Gastrocnemius medialis (tissue), 4 donors: Measurements from ENCODE around the gene PTPN13. TPM values are rescaled to one million over a fixed set of nuclear protein-coding genes. Genes with fewer than 3 reads are reported as not detected.

Experiments used
- ATAC-seq, 2 donors: fragments of 150-250 bp; one replicate each; pipeline ENCODE4 v1.9.1; 2016
- DNase-seq, 2 donors: peaks; one replicate each; pipeline ENCODE4 v3.0.0-alpha.2; 2019
- H3K27ac ChIP-seq, 4 donors: fragments of 200-600 bp; sonication (generic); 1 replicate in 1 of 4; 2 replicates in 3 of 4; pipeline ENCODE4 v1.5.1; 2016 to 2018; ENCODE audit warnings: mild to moderate bottlenecking in 2 of 4, moderate library complexity in 1 of 4
- H3K27me3 ChIP-seq, 3 donors: fragments of 200-600 bp; sonication (generic) in 2 of 3; 1 replicate in 1 of 3; 2 replicates in 2 of 3; pipeline versions ENCODE4 v1.5.1 to v1.6.0; 2016 to 2019; ENCODE audit warnings: mild to moderate bottlenecking in 1 of 3, moderate library complexity in 1 of 3
- H3K36me3 ChIP-seq, 2 donors: fragments of 200-600 bp; sonication (generic) in 1 of 2; one replicate each; pipeline ENCODE4 v1.5.1; 2017 to 2018
- H3K4me1 ChIP-seq, 2 donors: fragments of 200-600 bp; sonication (generic) in 1 of 2; one replicate each; pipeline ENCODE4 v1.5.1; 2016 to 2017; ENCODE audit warnings: mild to moderate bottlenecking in 2 of 2
- H3K4me3 ChIP-seq, 4 donors: fragments of 200-600 bp; sonication (generic) in 3 of 4; 1 replicate in 1 of 4; 2 replicates in 3 of 4; pipeline ENCODE4 v1.5.1; 2016 to 2019; ENCODE audit warnings: mild to moderate bottlenecking in 2 of 4
- H3K9me3 ChIP-seq, 3 donors: fragments of 200-600 bp; sonication (generic) in 2 of 3; 1 replicate in 1 of 3; 2 replicates in 2 of 3; pipeline ENCODE4 v1.5.1; 2016 to 2019
- POLR2A ChIP-seq, 2 donors: fragments of 450-650 bp; IDR thresholded peaks; one replicate each; pipeline ENCODE4 v1.6.1; 2017; ENCODE audit warnings: antibody characterized with exemption in 2 of 2, mild to moderate bottlenecking in 2 of 2, moderate library complexity in 2 of 2
- in situ Hi-C, 4 donors: fragments of 200-750 bp; cut with MboI; loops; one replicate each; pipeline versions ENCODE4 v1.15.0 to v1.8.0; 2017; ENCODE audit warnings: low sequenced_read_pairs in 4 of 4
- intact Hi-C: fragments of 100-400 bp; cut with DNase I; formaldehyde crosslinking; loops from one replicate; pipeline ENCODE4 v1.15.1; 2023; ENCODE audit warnings: low total_unique reads
- total RNA-seq, 4 donors: library from RNA; depleted of rRNA; stranded (reverse); fragments of >200 nt; gene quantifications; one replicate each; pipeline versions ENCODE4 v1.1.0 to v1.2.3, GENCODE V29; 2016
- TF ChIP-seq, protein P1 (sequence below), 5 experiments: fragments of 450-650 bp in 3 of 5; fragments of 200-600 bp in 2 of 5; sonication (generic) in 2 of 5; IDR thresholded peaks in 4 of 5; conservative IDR thresholded peaks in 1 of 5; 1 replicate in 4 of 5; 2 replicates in 1 of 5; pipeline ENCODE4 v1.5.1; 2016 to 2019; ENCODE audit warnings: antibody characterized with exemption in 5 of 5, mild to moderate bottlenecking in 3 of 5, moderate library complexity in 3 of 5

The PTPN13 gene
- total RNA-seq, 4 donors from 2014 or later = 0.87 to 2.0 (median 1.6) TPM

DNA sequence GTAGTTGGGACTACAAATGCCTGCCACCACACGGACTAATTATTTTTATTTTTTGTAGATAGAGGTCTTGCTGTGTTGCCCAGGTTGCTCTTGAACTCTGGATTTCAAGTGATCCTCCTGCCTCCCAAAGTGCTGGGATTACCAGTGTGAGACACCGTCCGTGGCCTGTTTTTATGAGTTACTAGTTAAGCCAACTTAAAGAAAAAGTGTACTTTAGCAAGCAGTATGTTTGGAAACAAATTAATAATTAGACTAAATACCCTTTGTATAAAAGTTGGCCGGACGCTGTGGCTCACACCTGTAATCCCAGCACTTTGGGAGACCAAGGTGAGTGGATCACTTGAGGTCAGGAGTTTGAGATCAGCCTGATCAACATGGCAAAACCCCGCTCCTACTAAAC is 14.2 kb upstream of the PTPN13 start:
- ATAC-seq (no peak), DNase-seq (no peak)
- no peaks in the 10 kb centered on the region for H3K36me3 ChIP-seq
- H3K4me1 ChIP-seq = no peaks in the 10 kb centered on the region
- no peak overlapping the region for H3K4me3 ChIP-seq
- intact Hi-C loops (no loop called here), in situ Hi-C loops (no loop called here)
- H3K27ac ChIP-seq = no peak overlapping the region
- TF ChIP-seq, protein P1, sequence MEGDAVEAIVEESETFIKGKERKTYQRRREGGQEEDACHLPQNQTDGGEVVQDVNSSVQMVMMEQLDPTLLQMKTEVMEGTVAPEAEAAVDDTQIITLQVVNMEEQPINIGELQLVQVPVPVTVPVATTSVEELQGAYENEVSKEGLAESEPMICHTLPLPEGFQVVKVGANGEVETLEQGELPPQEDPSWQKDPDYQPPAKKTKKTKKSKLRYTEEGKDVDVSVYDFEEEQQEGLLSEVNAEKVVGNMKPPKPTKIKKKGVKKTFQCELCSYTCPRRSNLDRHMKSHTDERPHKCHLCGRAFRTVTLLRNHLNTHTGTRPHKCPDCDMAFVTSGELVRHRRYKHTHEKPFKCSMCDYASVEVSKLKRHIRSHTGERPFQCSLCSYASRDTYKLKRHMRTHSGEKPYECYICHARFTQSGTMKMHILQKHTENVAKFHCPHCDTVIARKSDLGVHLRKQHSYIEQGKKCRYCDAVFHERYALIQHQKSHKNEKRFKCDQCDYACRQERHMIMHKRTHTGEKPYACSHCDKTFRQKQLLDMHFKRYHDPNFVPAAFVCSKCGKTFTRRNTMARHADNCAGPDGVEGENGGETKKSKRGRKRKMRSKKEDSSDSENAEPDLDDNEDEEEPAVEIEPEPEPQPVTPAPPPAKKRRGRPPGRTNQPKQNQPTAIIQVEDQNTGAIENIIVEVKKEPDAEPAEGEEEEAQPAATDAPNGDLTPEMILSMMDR (IDR thresholded peaks at IDR 0.05 in 4 of 5, conservative IDR thresholded peaks at IDR 0.05 in 1 of 5) = no peak
- TF ChIP-seq POLR2A (IDR thresholded peaks at IDR 0.05) = no peak
- no peaks in the 10 kb centered on the region for H3K27me3 ChIP-seq
- no peaks in the 10 kb centered on the region for H3K9me3 ChIP-seq

DNA sequence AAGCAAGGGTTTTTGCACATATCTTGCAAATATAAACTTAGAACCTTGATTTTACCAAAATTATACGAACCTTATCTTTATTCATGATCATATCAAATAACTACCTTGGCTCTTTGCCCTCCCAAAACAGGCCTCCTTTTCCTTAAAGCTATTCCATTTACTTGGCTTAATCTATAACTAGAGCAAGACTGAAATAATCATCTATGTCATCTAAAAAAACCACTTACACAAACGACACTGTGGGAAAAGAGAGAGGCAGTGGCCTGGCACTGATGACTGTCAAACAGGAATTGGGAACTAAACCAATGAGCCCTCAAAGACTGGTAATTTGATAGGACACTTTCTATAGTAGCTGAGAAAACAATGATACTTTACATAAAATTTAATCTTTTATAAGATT is 11.7 kb upstream of the PTPN13 start:
- Histone ChIP-seq H3K36me3 (no peaks in the 10 kb centered on the region), H3K27ac (no peak overlapping the region), H3K4me3 (peak overlapping the region in 1 of 4 donors; percentile 2), H3K4me1 (no peaks in the 10 kb centered on the region), H3K9me3 (no peaks in the 10 kb centered on the region), H3K27me3 (no peaks in the 10 kb centered on the region)
- in situ Hi-C loops = no loop called here
- TF ChIP-seq, protein P1 (IDR thresholded peaks at IDR 0.05 in 4 of 5, conservative IDR thresholded peaks at IDR 0.05 in 1 of 5) = no peak
- no peak for TF ChIP-seq POLR2A (IDR thresholded peaks at IDR 0.05)
- DNase-seq (no peak), ATAC-seq (no peak)
- intact Hi-C loops = no loop called here

DNA sequence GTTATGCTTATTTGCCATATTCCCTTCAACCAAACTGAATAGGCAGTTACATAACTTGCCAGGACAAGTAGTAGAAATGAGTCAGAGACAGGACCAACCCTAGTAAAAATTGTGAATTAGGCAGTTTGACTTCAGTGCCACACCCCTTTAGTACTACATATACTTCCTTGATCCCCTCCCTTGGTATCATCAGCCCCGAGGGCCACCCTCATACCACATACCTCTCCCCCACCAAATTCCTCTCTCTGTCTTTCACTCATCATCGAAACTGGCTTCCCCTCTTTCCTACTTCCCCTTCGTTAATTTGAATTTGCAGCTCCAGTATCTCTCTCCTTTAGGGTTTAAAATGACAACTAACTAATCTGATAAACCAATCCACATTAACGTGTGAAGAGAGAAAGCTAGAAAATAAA is 7.9 kb upstream of the PTPN13 start:
- Histone ChIP-seq H3K9me3 (no peaks in the 10 kb centered on the region), H3K27me3 (peaks cover 0 to 3% (median 0%) of the 10 kb centered on the region in 3 donors), H3K4me1 (no peaks in the 10 kb centered on the region), H3K4me3 (no peak overlapping the region), H3K27ac (no peak overlapping the region), H3K36me3 (no peaks in the 10 kb centered on the region)
- no peak for ATAC-seq
- no peak for TF ChIP-seq POLR2A (IDR thresholded peaks at IDR 0.05)
- TF ChIP-seq, protein P1 (IDR thresholded peaks at IDR 0.05 in 4 of 5, conservative IDR thresholded peaks at IDR 0.05 in 1 of 5) = no peak
- in situ Hi-C loops (no loop called here), intact Hi-C loops (no loop called here)
- no peak for DNase-seq

DNA sequence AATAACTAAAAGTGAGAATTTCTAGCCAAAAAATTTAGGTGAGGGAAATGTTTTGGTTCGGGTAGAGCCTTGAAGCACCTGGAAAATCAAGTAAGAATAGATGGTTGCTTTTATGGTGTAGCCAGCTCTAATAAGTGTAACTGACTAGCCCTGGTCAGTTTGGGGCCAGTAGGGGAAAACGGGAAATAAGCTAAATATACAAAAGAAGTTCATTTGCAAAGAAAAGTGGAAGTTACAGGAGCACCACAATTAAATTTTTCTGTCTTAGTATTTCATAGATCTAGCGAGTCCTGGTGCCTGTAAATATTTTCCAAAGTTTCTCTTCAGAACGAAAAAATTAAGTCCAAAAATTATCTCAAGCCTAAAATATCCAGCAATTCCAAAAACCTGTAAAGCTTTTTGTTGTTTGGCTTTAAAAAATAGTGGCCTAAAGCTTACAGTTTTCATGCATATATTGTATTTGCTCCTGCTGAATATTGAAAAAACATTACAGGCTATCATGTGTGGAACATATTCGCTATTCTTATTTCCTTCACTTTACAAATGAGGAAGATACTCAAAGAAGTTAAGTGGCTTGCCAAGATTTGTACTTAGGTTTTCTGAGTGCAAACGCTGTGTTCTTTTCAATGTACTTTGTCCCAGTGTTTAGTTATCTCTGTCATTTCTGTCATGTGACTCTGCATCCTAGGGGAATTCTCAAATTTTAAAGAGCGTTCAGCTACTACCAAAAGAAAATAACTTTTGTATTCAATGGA is 7.3 kb upstream of the PTPN13 start:
- no peak overlapping the region for H3K27ac ChIP-seq
- in situ Hi-C loops = no loop called here
- TF ChIP-seq, protein P1 (IDR thresholded peaks at IDR 0.05 in 4 of 5, conservative IDR thresholded peaks at IDR 0.05 in 1 of 5) = no peak
- no peak for TF ChIP-seq POLR2A (IDR thresholded peaks at IDR 0.05)

More for the DNA sequence above, 7.3 kb upstream of the PTPN13 start:
- Histone ChIP-seq H3K27me3 (peaks cover 0 to 3% (median 0%) of the 10 kb centered on the region in 3 donors), H3K4me3 (no peak overlapping the region), H3K36me3 (no peaks in the 10 kb centered on the region), H3K9me3 (no peaks in the 10 kb centered on the region), H3K4me1 (no peaks in the 10 kb centered on the region)
- intact Hi-C loops = no loop called here
- DNase-seq (no peak), ATAC-seq (peak in 1 of 2 donors; percentile 39)
